ENCODE data around the gene OGA. TPM values are rescaled to one million over a fixed set of nuclear protein-coding genes. Genes with fewer than 3 reads are reported as not detected.
"Not testable (repeated sequence)": the region's sequence is repeated elsewhere in the genome, so short reads cannot be mapped to it uniquely, and the experiment has no call there.

Gene OGA
- total and polyA plus RNA-seq, 2 experiments from 2014 or later: 46.1 to 76.8 TPM

GRCh38 chr10:101789686-101790085, 28.6 kb downstream of the OGA start:
- Histone ChIP-seq H3K9me2 (replicated peaks; ENCODE audit: insufficient read depth) (no peaks in the 10 kb centered on the region), H4K20me1 (ENCODE audit: insufficient read depth, poor library complexity, severe bottlenecking) (peaks cover 2% of the 10 kb centered on the region), H3K4me2 (no peak overlapping the region), H3K36me3 (replicated peaks; ENCODE audit: insufficient read depth, low read depth) (no peaks in the 10 kb centered on the region), H2AFZ (no peak overlapping the region), H3K4me3 (no peak overlapping the region), H3K27ac (no peak overlapping the region), H3K79me2 (no peaks in the 10 kb centered on the region), H3K9me3 (ENCODE audit: low read depth) (no peaks in the 10 kb centered on the region), H3K27me3 (no peaks in the 10 kb centered on the region), H3K4me1 (ENCODE audit: insufficient read depth) (no peaks in the 10 kb centered on the region)
- no peak for DNase-seq (ENCODE audit: low spot score)
- WGBS (ENCODE audit: low lambda C conversion rate, missing lambda C conversion rate): 96% methylated on average over 7 of the region's 7 CpGs
- TF ChIP-seq EZH2phosphoT487 (IDR thresholded peaks at IDR 0.05; ENCODE audit: low read depth, severe bottlenecking, unreplicated experiment): no peak
- TF ChIP-seq CTCF (IDR thresholded peaks at IDR 0.05; ENCODE audit: poor library complexity): no peak
- no peak for TF ChIP-seq EZH2 (IDR thresholded peaks at IDR 0.05; ENCODE audit: borderline replicate concordance)

- not testable (repeated sequence) for H3K4me3 ChIP-seq; H3K79me2 ChIP-seq; H3K36me3 ChIP-seq (replicated peaks; ENCODE audit: insufficient read depth, low read depth); H2AFZ ChIP-seq; H3K9me2 ChIP-seq (replicated peaks; ENCODE audit: insufficient read depth); DNase-seq (ENCODE audit: low spot score); H3K27ac ChIP-seq; H3K9me3 ChIP-seq (ENCODE audit: low read depth); H3K4me2 ChIP-seq; H4K20me1 ChIP-seq (ENCODE audit: insufficient read depth, poor library complexity, severe bottlenecking); H3K27me3 ChIP-seq; H3K4me1 ChIP-seq (ENCODE audit: insufficient read depth)
- WGBS (ENCODE audit: low lambda C conversion rate, missing lambda C conversion rate): 96% methylated on average over 9 of the region's 9 CpGs
These were observed 29.0 kb downstream of the OGA start for GRCh38 chr10:101789231-101789630.

- 94% methylated on average over 2 of the region's 2 CpGs for WGBS (ENCODE audit: low lambda C conversion rate, missing lambda C conversion rate)
- TF ChIP-seq EZH2phosphoT487 (IDR thresholded peaks at IDR 0.05; ENCODE audit: low read depth, severe bottlenecking, unreplicated experiment) (no peak), EZH2 (IDR thresholded peaks at IDR 0.05; ENCODE audit: borderline replicate concordance) (no peak), CTCF (IDR thresholded peaks at IDR 0.05; ENCODE audit: poor library complexity) (no peak)
- no peak for DNase-seq (ENCODE audit: low spot score)
- Histone ChIP-seq H3K79me2 (no peaks in the 10 kb centered on the region), H3K27ac (no peak overlapping the region), H3K4me3 (no peak overlapping the region), H3K9me2 (replicated peaks; ENCODE audit: insufficient read depth) (no peaks in the 10 kb centered on the region), H4K20me1 (ENCODE audit: insufficient read depth, poor library complexity, severe bottlenecking) (no peaks in the 10 kb centered on the region), H3K4me2 (no peak overlapping the region), H3K9me3 (ENCODE audit: low read depth) (no peaks in the 10 kb centered on the region), H3K36me3 (replicated peaks; ENCODE audit: insufficient read depth, low read depth) (no peaks in the 10 kb centered on the region), H2AFZ (no peak overlapping the region), H3K4me1 (ENCODE audit: insufficient read depth) (peaks cover 5% of the 10 kb centered on the region), H3K27me3 (no peaks in the 10 kb centered on the region)
These were observed 32.4 kb downstream of the OGA start for GRCh38 chr10:101785801-101786200.

- Histone ChIP-seq H3K9me2 (replicated peaks; ENCODE audit: insufficient read depth) (no peaks in the 10 kb centered on the region), H3K4me2 (no peak overlapping the region), H3K27me3 (peaks cover 2% of the 10 kb centered on the region), H3K4me1 (ENCODE audit: insufficient read depth) (peaks cover 12% of the 10 kb centered on the region), H3K36me3 (replicated peaks; ENCODE audit: insufficient read depth, low read depth) (no peaks in the 10 kb centered on the region), H2AFZ (no peak overlapping the region), H3K4me3 (no peak overlapping the region), H3K27ac (no peak overlapping the region), H3K9me3 (ENCODE audit: low read depth) (no peaks in the 10 kb centered on the region), H3K79me2 (no peaks in the 10 kb centered on the region), H4K20me1 (ENCODE audit: insufficient read depth, poor library complexity, severe bottlenecking) (no peaks in the 10 kb centered on the region)
- 84% methylated on average over 2 of the region's 2 CpGs for WGBS (ENCODE audit: low lambda C conversion rate, missing lambda C conversion rate)
- no peak for DNase-seq (ENCODE audit: low spot score)
- TF ChIP-seq CTCF (IDR thresholded peaks at IDR 0.05; ENCODE audit: poor library complexity) (no peak), EZH2 (IDR thresholded peaks at IDR 0.05; ENCODE audit: borderline replicate concordance) (no peak), EZH2phosphoT487 (IDR thresholded peaks at IDR 0.05; ENCODE audit: low read depth, severe bottlenecking, unreplicated experiment) (no peak)
These were observed 33.7 kb downstream of the OGA start for GRCh38 chr10:101784558-101784957.
